ENCODE measurements around the gene GPANK1. TPM values are rescaled to one million over a fixed set of nuclear protein-coding genes. Genes with fewer than 3 reads are reported as not detected.

GPANK1 gene
- polyA plus RNA-seq, 4 donors: 14.8 to 30.2 (median 21.7) TPM

- WGBS, 3 donors: 77 to 79% (median 78%) methylated on average over 11 of the region's 11 CpGs
- DNase-seq: no peak
- no peak for FAIRE-seq
Observed at GRCh38 chr6:31689249-31690110, 24.7 kb upstream of the GPANK1 start.

GRCh38 chr6:31687860-31688693, 23.3 kb upstream of the GPANK1 start:
- Histone ChIP-seq H3K36me3 (ENCODE audit: control insufficient read depth in 3 of 3, insufficient read depth in 2 of 3, low read depth in 1 of 3, low read length in 3 of 3) (peaks cover 10 to 89% (median 12%) of the 10 kb centered on the region in 3 donors), H3K4me1 (ENCODE audit: control insufficient read depth in 3 of 3, insufficient read depth in 2 of 3, low read depth in 1 of 3, low read length in 2 of 3) (peaks cover 0 to 27% (median 0%) of the 10 kb centered on the region in 3 donors), H3K27me3 (ENCODE audit: control insufficient read depth in 3 of 3, insufficient read depth in 3 of 3, low read length in 3 of 3) (no peaks in the 10 kb centered on the region), H3K9me3 (ENCODE audit: control insufficient read depth in 2 of 2, insufficient read depth in 1 of 2, low read depth in 1 of 2, low read length in 1 of 2) (no peaks in the 10 kb centered on the region), H3K4me3 (ENCODE audit: low read depth in 1 of 3, low read length in 3 of 3) (no peak overlapping the region), H3K27ac (ENCODE audit: low read depth in 1 of 3, low read length in 2 of 3) (no peak overlapping the region)
- DNase-seq: no peak
- FAIRE-seq: no peak
- WGBS, 3 donors: 88 to 93% (median 92%) methylated on average over 14 of the region's 14 CpGs

More at GRCh38 chr6:31689249-31690110, 24.7 kb upstream of the GPANK1 start:
- Histone ChIP-seq H3K9me3 (ENCODE audit: control insufficient read depth in 2 of 2, insufficient read depth in 1 of 2, low read depth in 1 of 2, low read length in 1 of 2) (no peaks in the 10 kb centered on the region), H3K4me1 (ENCODE audit: control insufficient read depth in 3 of 3, insufficient read depth in 2 of 3, low read depth in 1 of 3, low read length in 2 of 3) (peaks cover 0 to 15% (median 0%) of the 10 kb centered on the region in 3 donors), H3K27me3 (ENCODE audit: control insufficient read depth in 3 of 3, insufficient read depth in 3 of 3, low read length in 3 of 3) (no peaks in the 10 kb centered on the region), H3K36me3 (ENCODE audit: control insufficient read depth in 3 of 3, insufficient read depth in 2 of 3, low read depth in 1 of 3, low read length in 3 of 3) (peaks cover 13 to 93% (median 16%) of the 10 kb centered on the region in 3 donors), H3K27ac (ENCODE audit: low read depth in 1 of 3, low read length in 2 of 3) (peak overlapping the region; percentile 22 to 92 (median 71)), H3K4me3 (ENCODE audit: low read depth in 1 of 3, low read length in 3 of 3) (no peak overlapping the region)

- WGBS, 3 donors: 86 to 94% (median 89%) methylated on average over 8 of the region's 8 CpGs
- Histone ChIP-seq H3K4me3 (ENCODE audit: low read depth in 1 of 3, low read length in 3 of 3) (no peak overlapping the region), H3K27me3 (ENCODE audit: control insufficient read depth in 3 of 3, insufficient read depth in 3 of 3, low read length in 3 of 3) (no peaks in the 10 kb centered on the region), H3K36me3 (ENCODE audit: control insufficient read depth in 3 of 3, insufficient read depth in 2 of 3, low read depth in 1 of 3, low read length in 3 of 3) (peaks cover 8 to 82% (median 10%) of the 10 kb centered on the region in 3 donors), H3K4me1 (ENCODE audit: control insufficient read depth in 3 of 3, insufficient read depth in 2 of 3, low read depth in 1 of 3, low read length in 2 of 3) (peaks cover 0 to 32% (median 0%) of the 10 kb centered on the region in 3 donors), H3K9me3 (ENCODE audit: control insufficient read depth in 2 of 2, insufficient read depth in 1 of 2, low read depth in 1 of 2, low read length in 1 of 2) (no peaks in the 10 kb centered on the region), H3K27ac (ENCODE audit: low read depth in 1 of 3, low read length in 2 of 3) (no peak overlapping the region)
- DNase-seq (no peak), FAIRE-seq (no peak)
Observed at GRCh38 chr6:31687321-31687720, 22.5 kb upstream of the GPANK1 start.

- WGBS, 3 donors: 86 to 88% (median 86%) methylated on average over 5 of the region's 5 CpGs
- DNase-seq: no peak
- H3K27me3 ChIP-seq (ENCODE audit: control insufficient read depth in 3 of 3, insufficient read depth in 3 of 3, low read length in 3 of 3): no peaks in the 10 kb centered on the region
- FAIRE-seq: no peak
- H3K4me3 ChIP-seq (ENCODE audit: low read depth in 1 of 3, low read length in 3 of 3): no peak overlapping the region
- peaks cover 0 to 36% (median 0%) of the 10 kb centered on the region in 3 donors for H3K4me1 ChIP-seq (ENCODE audit: control insufficient read depth in 3 of 3, insufficient read depth in 2 of 3, low read depth in 1 of 3, low read length in 2 of 3)
- H3K9me3 ChIP-seq (ENCODE audit: control insufficient read depth in 2 of 2, insufficient read depth in 1 of 2, low read depth in 1 of 2, low read length in 1 of 2): no peaks in the 10 kb centered on the region
- H3K27ac ChIP-seq (ENCODE audit: low read depth in 1 of 3, low read length in 2 of 3): no peak overlapping the region
- peaks cover 7 to 77% (median 8%) of the 10 kb centered on the region in 3 donors for H3K36me3 ChIP-seq (ENCODE audit: control insufficient read depth in 3 of 3, insufficient read depth in 2 of 3, low read depth in 1 of 3, low read length in 3 of 3)
Observed at GRCh38 chr6:31686483-31686882, 21.7 kb upstream of the GPANK1 start.

- peaks cover 0 to 33% (median 4%) of the 10 kb centered on the region in 3 donors for H3K4me1 ChIP-seq (ENCODE audit: control insufficient read depth in 3 of 3, insufficient read depth in 2 of 3, low read depth in 1 of 3, low read length in 2 of 3)
- 43 to 65% (median 60%) methylated on average over 13 of the region's 13 CpGs for WGBS, 3 donors
- DNase-seq (peak in 1 of 2 donors; percentile 44), FAIRE-seq (no peak)
- H3K9me3 ChIP-seq (ENCODE audit: control insufficient read depth in 2 of 2, insufficient read depth in 1 of 2, low read depth in 1 of 2, low read length in 1 of 2): no peaks in the 10 kb centered on the region
- H3K4me3 ChIP-seq (ENCODE audit: low read depth in 1 of 3, low read length in 3 of 3): peak overlapping the region in 2 of 3 donors; percentile 18 to 57
- H3K27ac ChIP-seq (ENCODE audit: low read depth in 1 of 3, low read length in 2 of 3): peak overlapping the region; percentile 49 to 88 (median 72)
- H3K27me3 ChIP-seq (ENCODE audit: control insufficient read depth in 3 of 3, insufficient read depth in 3 of 3, low read length in 3 of 3): no peaks in the 10 kb centered on the region
- H3K36me3 ChIP-seq (ENCODE audit: control insufficient read depth in 3 of 3, insufficient read depth in 2 of 3, low read depth in 1 of 3, low read length in 3 of 3): peaks cover 3 to 49% (median 8%) of the 10 kb centered on the region in 3 donors
Observed at GRCh38 chr6:31683591-31683990, 18.8 kb upstream of the GPANK1 start.

GRCh38 chr6:31681135-31681671, 16.4 kb upstream of the GPANK1 start:
- Histone ChIP-seq H3K4me1 (ENCODE audit: control insufficient read depth in 3 of 3, insufficient read depth in 2 of 3, low read depth in 1 of 3, low read length in 2 of 3) (peaks cover 0 to 33% (median 4%) of the 10 kb centered on the region in 3 donors), H3K36me3 (ENCODE audit: control insufficient read depth in 3 of 3, insufficient read depth in 2 of 3, low read depth in 1 of 3, low read length in 3 of 3) (peaks cover 0 to 30% (median under 1%) of the 10 kb centered on the region in 3 donors), H3K4me3 (ENCODE audit: low read depth in 1 of 3, low read length in 3 of 3) (peak overlapping the region; percentile 38 to 57 (median 45)), H3K27ac (ENCODE audit: low read depth in 1 of 3, low read length in 2 of 3) (peak overlapping the region; percentile 52 to 88 (median 77)), H3K9me3 (ENCODE audit: control insufficient read depth in 2 of 2, insufficient read depth in 1 of 2, low read depth in 1 of 2, low read length in 1 of 2) (no peaks in the 10 kb centered on the region), H3K27me3 (ENCODE audit: control insufficient read depth in 3 of 3, insufficient read depth in 3 of 3, low read length in 3 of 3) (no peaks in the 10 kb centered on the region)
- WGBS, 3 donors: 0 to 2% (median 1%) methylated on average over 20 to 40 of the region's 40 CpGs
- DNase-seq (peak; percentile 42 to 75), FAIRE-seq (no peak)

GRCh38 chr6:31680226-31681134, 15.7 kb upstream of the GPANK1 start, which contains the start of gene LY6G5C:
Gene LY6G5C (minus strand): TSS chr6:31681067. CDS start chr6:31680373, 694 bp downstream.
- peaks cover 0 to 23% (median 0%) of the 10 kb centered on the region in 3 donors for H3K36me3 ChIP-seq (ENCODE audit: control insufficient read depth in 3 of 3, insufficient read depth in 2 of 3, low read depth in 1 of 3, low read length in 3 of 3)
- 13 to 17% (median 13%) methylated on average over 17 of the region's 17 CpGs for WGBS, 3 donors
- peaks cover 0 to 33% (median 4%) of the 10 kb centered on the region in 3 donors for H3K4me1 ChIP-seq (ENCODE audit: control insufficient read depth in 3 of 3, insufficient read depth in 2 of 3, low read depth in 1 of 3, low read length in 2 of 3)
- peak within 1 kb of the TSS; percentile 38 to 57 (median 45) for H3K4me3 ChIP-seq (ENCODE audit: low read depth in 1 of 3, low read length in 3 of 3)
- no peak for FAIRE-seq
- H3K9me3 ChIP-seq (ENCODE audit: control insufficient read depth in 2 of 2, insufficient read depth in 1 of 2, low read depth in 1 of 2, low read length in 1 of 2): no peaks in the 10 kb centered on the region
- no peaks in the 10 kb centered on the region for H3K27me3 ChIP-seq (ENCODE audit: control insufficient read depth in 3 of 3, insufficient read depth in 3 of 3, low read length in 3 of 3)
- H3K27ac ChIP-seq (ENCODE audit: low read depth in 1 of 3, low read length in 2 of 3): peak within 1 kb of the TSS; percentile 52 to 88 (median 77)
- DNase-seq: peak; percentile 83 to 89

All from small intestine (tissue), 7 donors.